ENCODE data around the gene IL10. TPM values are rescaled to one million over a fixed set of nuclear protein-coding genes. Genes with fewer than 3 reads are reported as not detected.

IL10 gene
- total RNA-seq, 2 experiments from 2014 or later, result not detected

- no peak overlapping the region for H2AFZ ChIP-seq (ENCODE audit: low read length)
- ChIA-PET CTCF (ENCODE audit: unreplicated experiment) (no interaction called here), POLR2A (interaction anchor here (1.1 to 4.7 kb wide), 3 partner anchors 9 to 31 kb away, joined by 3 to 15 read pairs (median 11); no protein-coding TSS in a partner anchor)
- H3K9me3 ChIP-seq (ENCODE audit: low read length), result no peaks in the 10 kb centered on the region
- no peaks in the 10 kb centered on the region for H3K79me2 ChIP-seq (ENCODE audit: insufficient read depth, low read depth, low read length)
- no peaks in the 10 kb centered on the region for H3K9me2 ChIP-seq (ENCODE audit: insufficient read depth, low read length)
- no peaks in the 10 kb centered on the region for H3K36me3 ChIP-seq (ENCODE audit: insufficient read depth, low read length)
- H3K4me1 ChIP-seq (ENCODE audit: insufficient read depth, low read length, poor library complexity, severe bottlenecking), result peaks cover 29% of the 10 kb centered on the region
- no TSS peak for BruUV-seq (replicated peaks)
- H3K27ac ChIP-seq (ENCODE audit: low read depth, low read length, poor library complexity, severe bottlenecking), result no peak overlapping the region
- TF ChIP-seq CTCF (conservative IDR thresholded peaks at IDR 0.05; ENCODE audit: low read length) (no peak), EZH2phosphoT487 (IDR thresholded peaks at IDR 0.05; ENCODE audit: borderline replicate concordance, low read depth, low read length) (no peak)
- no peak overlapping the region for H3K4me2 ChIP-seq (ENCODE audit: low read length)
- no peaks in the 10 kb centered on the region for H4K20me1 ChIP-seq (ENCODE audit: insufficient read depth, low read length)
- intact Hi-C loops (cut with micrococcal nuclease; ENCODE audit: unreplicated experiment), result no loop called here
- H3K4me3 ChIP-seq (ENCODE audit: low read depth, low read length, poor library complexity, severe bottlenecking), result no peak overlapping the region
- DNase-seq (ENCODE audit: low spot score), result no peak
Observed at GRCh38 chr1:206771338-206771692, 979 bp downstream of the IL10 start.

- Histone ChIP-seq H3K4me1 (ENCODE audit: insufficient read depth, low read length, poor library complexity, severe bottlenecking) (peaks cover 29% of the 10 kb centered on the region), H3K79me2 (ENCODE audit: insufficient read depth, low read depth, low read length) (no peaks in the 10 kb centered on the region), H3K9me2 (ENCODE audit: insufficient read depth, low read length) (no peaks in the 10 kb centered on the region), H2AFZ (ENCODE audit: low read length) (no peak within 1 kb of the TSS), H3K36me3 (ENCODE audit: insufficient read depth, low read length) (no peaks in the 10 kb centered on the region), H3K4me2 (ENCODE audit: low read length) (no peak within 1 kb of the TSS), H4K20me1 (ENCODE audit: insufficient read depth, low read length) (no peaks in the 10 kb centered on the region), H3K9me3 (ENCODE audit: low read length) (no peaks in the 10 kb centered on the region), H3K4me3 (ENCODE audit: low read depth, low read length, poor library complexity, severe bottlenecking) (no peak within 1 kb of the TSS), H3K27ac (ENCODE audit: low read depth, low read length, poor library complexity, severe bottlenecking) (no peak within 1 kb of the TSS)
- no peak for DNase-seq (ENCODE audit: low spot score)
- intact Hi-C loops (cut with micrococcal nuclease; ENCODE audit: unreplicated experiment), result no loop called here
- ChIA-PET POLR2A (interaction anchor here (1.1 to 4.7 kb wide), 4 partner anchors 9 to 30 kb away, joined by 3 to 15 read pairs (median 7); no protein-coding TSS in a partner anchor), CTCF (ENCODE audit: unreplicated experiment) (no interaction called here)
- no peak for TF ChIP-seq CTCF (conservative IDR thresholded peaks at IDR 0.05; ENCODE audit: low read length)
- no peak for TF ChIP-seq EZH2phosphoT487 (IDR thresholded peaks at IDR 0.05; ENCODE audit: borderline replicate concordance, low read depth, low read length)
- no TSS peak for BruUV-seq (replicated peaks)
Observed at GRCh38 chr1:206770531-206771337, 1.6 kb downstream of the IL10 start, which contains the start of gene IL19. TSS of gene IL19 (plus strand) at chr1:206770773. CDS start at chr1:206836663, 65,890 bp downstream.

- Histone ChIP-seq H3K4me3 (ENCODE audit: low read depth, low read length, poor library complexity, severe bottlenecking) (no peak overlapping the region), H3K4me2 (ENCODE audit: low read length) (no peak overlapping the region)
- intact Hi-C loops (cut with micrococcal nuclease; ENCODE audit: unreplicated experiment), result no loop called here
Observed at GRCh38 chr1:206769304-206769731, 3.0 kb downstream of the IL10 start.

More at GRCh38 chr1:206769304-206769731, 3.0 kb downstream of the IL10 start:
- POLR2A ChIA-PET, result interaction anchor here (0.6 to 4.7 kb wide), 5 partner anchors 9 to 203 kb away, joined by 3 to 15 read pairs (median 3); no protein-coding TSS in a partner anchor
- TF ChIP-seq EZH2phosphoT487 (IDR thresholded peaks at IDR 0.05; ENCODE audit: borderline replicate concordance, low read depth, low read length), result no peak
- no peak for TF ChIP-seq CTCF (conservative IDR thresholded peaks at IDR 0.05; ENCODE audit: low read length)
- Histone ChIP-seq H3K27ac (ENCODE audit: low read depth, low read length, poor library complexity, severe bottlenecking) (no peak overlapping the region), H3K79me2 (ENCODE audit: insufficient read depth, low read depth, low read length) (no peaks in the 10 kb centered on the region), H3K36me3 (ENCODE audit: insufficient read depth, low read length) (no peaks in the 10 kb centered on the region), H3K9me2 (ENCODE audit: insufficient read depth, low read length) (no peaks in the 10 kb centered on the region), H4K20me1 (ENCODE audit: insufficient read depth, low read length) (no peaks in the 10 kb centered on the region), H3K4me1 (ENCODE audit: insufficient read depth, low read length, poor library complexity, severe bottlenecking) (peaks cover 26% of the 10 kb centered on the region), H2AFZ (ENCODE audit: low read length) (no peak overlapping the region), H3K9me3 (ENCODE audit: low read length) (no peaks in the 10 kb centered on the region)
- CTCF ChIA-PET (ENCODE audit: unreplicated experiment), result interaction anchor here (0.8 kb wide), 1 partner anchor 9 kb away, joined by 3 read pairs; no protein-coding TSS in a partner anchor
- no TSS peak for BruUV-seq (replicated peaks)
- DNase-seq (ENCODE audit: low spot score), result no peak
